CD4-positive, alpha-beta T cell (primary cell): ENCODE data around the gene KCNK1. TPM values are rescaled to one million over a fixed set of nuclear protein-coding genes. Genes with fewer than 3 reads are reported as not detected.
"Not testable (repeated sequence)": the region's sequence is repeated elsewhere in the genome, so short reads cannot be mapped to it uniquely, and the experiment has no call there.

Experiments
- ATAC-seq: fragments of 200-7000 bp; cut with Tn5 transposase; one replicate; pipeline ENCODE4 v1.10.0; 2022; ENCODE audit warnings: mild to moderate bottlenecking; ENCODE audit not compliant: poor library complexity
- CTCF ChIA-PET: fragments of 350-600 bp; sonication (Branson Sonifier 250); formaldehyde crosslinking; loops from one replicate; lab custom pipeline; 2021; ENCODE audit warnings: antibody characterized with exemption, inconsistent platforms; lab: Charles Lee
- POLR2A ChIA-PET: fragments of 350-600 bp; sonication (Branson Sonifier 250); formaldehyde crosslinking; loops from one replicate; lab custom pipeline; 2021; ENCODE audit warnings: antibody characterized with exemption, inconsistent platforms; lab: Charles Lee
- DNase-seq, 14 experiments: peaks; one replicate each; pipeline ENCODE4 v3.0.0-alpha.2; 2013 to 2020; ENCODE audit warnings: mixed read lengths in 2 of 14
- H3K27ac ChIP-seq, 2 donors: one replicate each; pipeline versions ENCODE4 v1.5.1 to v1.7.0; 2013; ENCODE audit warnings: low read length in 2 of 2, low read depth in 1 of 2, mild to moderate bottlenecking in 1 of 2
- H3K27me3 ChIP-seq, 2 experiments: 1 replicate in 1 of 2; 2 replicates in 1 of 2; pipeline versions ENCODE4 v1.6.1 to v1.7.0; 2013; ENCODE audit warnings: low read length in 2 of 2, control low read depth in 1 of 2, mild to moderate bottlenecking in 1 of 2, moderate library complexity in 1 of 2; ENCODE audit not compliant: insufficient read depth in 2 of 2, control insufficient read depth in 1 of 2
- H3K36me3 ChIP-seq: one replicate; pipeline ENCODE4 v1.6.1; 2013; ENCODE audit warnings: low read length, control low read depth; ENCODE audit not compliant: insufficient read depth
- H3K4me1 ChIP-seq: one replicate; pipeline ENCODE4 v1.6.1; 2013; ENCODE audit warnings: low read length, control low read depth; ENCODE audit not compliant: insufficient read depth
- H3K4me3 ChIP-seq: one replicate; pipeline ENCODE4 v1.5.1; 2013; ENCODE audit warnings: mild to moderate bottlenecking, low read length, moderate library complexity
- H3K9me3 ChIP-seq, 2 experiments: 1 replicate in 1 of 2; 2 replicates in 1 of 2; pipeline versions ENCODE4 v1.6.1 to v1.7.0; 2013; ENCODE audit warnings: low read length in 2 of 2, mild to moderate bottlenecking in 2 of 2, control low read depth in 1 of 2, moderate library complexity in 1 of 2; ENCODE audit not compliant: control insufficient read depth in 1 of 2, insufficient read depth in 1 of 2
- H3K27ac Mint-ChIP-seq: one replicate; pipeline ENCODE4 v1.8.0; 2020; ENCODE audit warnings: mixed read lengths
- H3K27me3 Mint-ChIP-seq: one replicate; pipeline ENCODE4 v1.8.0; 2021; ENCODE audit warnings: mixed read lengths
- H3K36me3 Mint-ChIP-seq: one replicate; pipeline ENCODE4 v1.8.0; 2021; ENCODE audit warnings: low read depth, mixed read lengths
- H3K4me1 Mint-ChIP-seq: one replicate; pipeline ENCODE4 v1.8.0; 2021; ENCODE audit warnings: low read depth, mixed read lengths
- H3K4me3 Mint-ChIP-seq: one replicate; pipeline ENCODE4 v1.8.0; 2020; ENCODE audit warnings: mild to moderate bottlenecking, mixed read lengths
- H3K9me3 Mint-ChIP-seq: one replicate; pipeline ENCODE4 v1.8.0; 2020; ENCODE audit warnings: mixed read lengths
- intact Hi-C, 2 experiments: fragments of 100-400 bp; cut with DNase I in 1 of 2; cut with micrococcal nuclease in 1 of 2; formaldehyde crosslinking; loops; one replicate each; pipeline versions ENCODE4 v1.15.1 to v1.9.0; 2023 to 2025; cut with DNase I, micrococcal nuclease
- total RNA-seq, 174 experiments: library from RNA in 2 of 174; stranded (reverse) in 2 of 174; gene quantifications; one replicate each; pipeline ENCODE4 v1.2.3 and lab custom pipeline; 2021 to 2026
- TF ChIP-seq, protein P1 (sequence below): fragments of 200-600 bp; IDR thresholded peaks from one replicate; pipeline ENCODE4 v1.8.0; 2022; ENCODE audit warnings: antibody characterized with exemption, mild to moderate bottlenecking

The KCNK1 gene
- total RNA-seq, 2 experiments from 2014 or later, result not detected

DNA sequence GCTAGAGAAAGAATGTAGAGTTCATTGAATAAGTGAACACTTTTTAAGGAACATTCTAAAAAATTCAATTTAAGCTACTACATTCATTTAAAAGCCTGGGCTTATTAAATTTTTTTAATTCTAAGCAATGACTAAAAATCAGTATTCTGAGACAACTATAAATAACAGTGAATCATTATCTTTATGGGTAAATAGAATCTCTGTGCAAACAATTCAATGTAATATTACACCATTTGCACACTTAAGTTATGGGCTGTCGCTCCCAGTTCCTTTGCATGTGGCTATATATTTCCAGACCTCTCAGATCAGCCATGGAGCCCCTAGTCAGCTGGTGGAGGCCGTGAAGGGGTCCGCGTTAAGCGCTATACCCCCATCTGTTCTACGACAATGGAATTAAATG, 65.1 kb downstream of the KCNK1 start:
- peaks cover 0 to 5% of the 10 kb centered on the region in 2 experiments for H3K27me3 ChIP-seq
- Mint-ChIP-seq H3K4me1 (no peaks in the 10 kb centered on the region), H3K9me3 (no peaks in the 10 kb centered on the region), H3K27ac (no peak overlapping the region), H3K36me3 (no peaks in the 10 kb centered on the region), H3K27me3 (peaks cover 5% of the 10 kb centered on the region), H3K4me3 (no peak overlapping the region)
- intact Hi-C loops, result no loop called here
- H3K27ac ChIP-seq, result no peak overlapping the region
- DNase-seq, result no peak
- no peaks in the 10 kb centered on the region for H3K4me1 ChIP-seq
- CTCF ChIA-PET, result no interaction called here
- TF ChIP-seq, protein P1, sequence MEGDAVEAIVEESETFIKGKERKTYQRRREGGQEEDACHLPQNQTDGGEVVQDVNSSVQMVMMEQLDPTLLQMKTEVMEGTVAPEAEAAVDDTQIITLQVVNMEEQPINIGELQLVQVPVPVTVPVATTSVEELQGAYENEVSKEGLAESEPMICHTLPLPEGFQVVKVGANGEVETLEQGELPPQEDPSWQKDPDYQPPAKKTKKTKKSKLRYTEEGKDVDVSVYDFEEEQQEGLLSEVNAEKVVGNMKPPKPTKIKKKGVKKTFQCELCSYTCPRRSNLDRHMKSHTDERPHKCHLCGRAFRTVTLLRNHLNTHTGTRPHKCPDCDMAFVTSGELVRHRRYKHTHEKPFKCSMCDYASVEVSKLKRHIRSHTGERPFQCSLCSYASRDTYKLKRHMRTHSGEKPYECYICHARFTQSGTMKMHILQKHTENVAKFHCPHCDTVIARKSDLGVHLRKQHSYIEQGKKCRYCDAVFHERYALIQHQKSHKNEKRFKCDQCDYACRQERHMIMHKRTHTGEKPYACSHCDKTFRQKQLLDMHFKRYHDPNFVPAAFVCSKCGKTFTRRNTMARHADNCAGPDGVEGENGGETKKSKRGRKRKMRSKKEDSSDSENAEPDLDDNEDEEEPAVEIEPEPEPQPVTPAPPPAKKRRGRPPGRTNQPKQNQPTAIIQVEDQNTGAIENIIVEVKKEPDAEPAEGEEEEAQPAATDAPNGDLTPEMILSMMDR, result no peak
- POLR2A ChIA-PET, result no interaction called here
- no peaks in the 10 kb centered on the region for H3K36me3 ChIP-seq
- ATAC-seq, result no peak
- no peak overlapping the region for H3K4me3 ChIP-seq
- H3K9me3 ChIP-seq, result no peaks in the 10 kb centered on the region

DNA sequence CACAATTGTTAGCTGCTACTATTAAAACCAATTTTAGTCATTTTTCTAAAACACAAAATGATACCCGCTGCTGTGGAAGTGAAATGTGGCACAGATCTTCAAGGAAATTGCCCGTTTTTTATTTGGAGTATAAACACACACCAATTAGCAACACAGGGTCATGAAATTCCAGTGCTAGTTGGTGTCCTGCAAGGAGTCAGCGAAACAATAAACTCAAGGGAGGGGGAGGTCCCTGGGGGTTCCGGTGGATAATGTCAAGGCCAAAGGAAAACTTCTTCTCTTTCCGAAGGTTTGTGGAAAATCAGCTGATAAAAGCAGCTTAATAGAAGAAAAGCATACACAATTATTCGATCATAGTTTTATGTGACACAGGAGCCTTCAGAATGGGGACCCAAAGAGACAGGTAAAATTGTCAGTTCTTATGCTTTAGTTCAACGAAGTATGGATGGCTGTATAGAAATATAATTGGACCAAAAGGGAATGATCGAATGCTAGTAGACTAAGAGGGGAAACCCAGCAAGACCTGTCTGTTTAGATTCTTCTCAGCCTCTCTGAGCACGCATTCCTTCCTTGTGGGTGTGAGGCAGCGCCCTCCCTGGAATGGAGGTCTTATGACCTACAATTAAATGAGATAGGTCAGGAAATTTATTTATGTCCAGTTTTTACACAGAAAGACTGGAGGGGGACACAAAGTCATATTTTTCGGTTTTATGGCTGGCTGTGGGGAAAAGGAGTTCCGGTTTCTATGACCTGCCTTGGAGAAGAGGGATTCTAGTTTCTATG, 65.9 kb downstream of the KCNK1 start:
- Histone ChIP-seq H3K36me3 (no peaks in the 10 kb centered on the region), H3K4me3 (no peak overlapping the region), H3K27me3 (peaks cover 0 to 5% of the 10 kb centered on the region in 2 experiments), H3K9me3 (no peaks in the 10 kb centered on the region), H3K4me1 (no peaks in the 10 kb centered on the region), H3K27ac (no peak overlapping the region)
- no peak for DNase-seq
- no peak overlapping the region for H3K4me3 Mint-ChIP-seq
- ATAC-seq, result no peak
- H3K27me3 Mint-ChIP-seq, result peaks cover 2% of the 10 kb centered on the region
- ChIA-PET POLR2A (no interaction called here), CTCF (no interaction called here)
- TF ChIP-seq, protein P1, result no peak
- H3K27ac Mint-ChIP-seq, result no peak overlapping the region
- intact Hi-C loops, result no loop called here
- H3K9me3 Mint-ChIP-seq, result no peaks in the 10 kb centered on the region
- no peaks in the 10 kb centered on the region for H3K4me1 Mint-ChIP-seq
- no peaks in the 10 kb centered on the region for H3K36me3 Mint-ChIP-seq

DNA sequence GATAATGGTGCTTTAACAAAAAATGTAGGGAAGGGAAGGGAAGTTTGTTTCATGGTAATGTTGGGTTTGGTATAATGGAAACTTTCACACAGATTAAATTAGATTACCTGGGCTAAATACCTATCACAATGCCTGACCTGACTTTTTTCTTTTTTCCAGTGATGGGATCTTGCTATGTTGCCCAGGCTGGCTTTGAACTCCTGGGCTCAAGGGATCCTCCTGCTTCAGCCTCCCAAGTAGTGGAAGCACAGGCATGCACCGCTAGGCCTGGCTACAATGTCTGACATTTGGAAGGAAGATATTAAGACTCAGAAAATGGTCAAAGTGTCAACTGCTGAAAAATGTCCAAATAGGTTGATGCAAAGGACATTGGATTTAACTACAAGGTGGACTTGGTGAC, 67.4 kb downstream of the KCNK1 start:
- H3K9me3 ChIP-seq, result no peaks in the 10 kb centered on the region
- ATAC-seq (no peak), DNase-seq (no peak)
- no peak overlapping the region for H3K4me3 Mint-ChIP-seq
- no peak overlapping the region for H3K4me3 ChIP-seq
- H3K36me3 Mint-ChIP-seq, result no peaks in the 10 kb centered on the region
- no peaks in the 10 kb centered on the region for H3K4me1 ChIP-seq
- no peak overlapping the region for H3K27ac ChIP-seq
- no peaks in the 10 kb centered on the region for H3K4me1 Mint-ChIP-seq
- TF ChIP-seq, protein P1, result no peak
- CTCF ChIA-PET, result no interaction called here
- no peak overlapping the region for H3K27ac Mint-ChIP-seq
- H3K9me3 Mint-ChIP-seq, result no peaks in the 10 kb centered on the region
- H3K36me3 ChIP-seq, result no peaks in the 10 kb centered on the region
- H3K27me3 ChIP-seq, result peaks cover 0 to 5% of the 10 kb centered on the region in 2 experiments
- H3K27me3 Mint-ChIP-seq, result no peaks in the 10 kb centered on the region
- POLR2A ChIA-PET, result no interaction called here
- intact Hi-C loops, result no loop called here

DNA sequence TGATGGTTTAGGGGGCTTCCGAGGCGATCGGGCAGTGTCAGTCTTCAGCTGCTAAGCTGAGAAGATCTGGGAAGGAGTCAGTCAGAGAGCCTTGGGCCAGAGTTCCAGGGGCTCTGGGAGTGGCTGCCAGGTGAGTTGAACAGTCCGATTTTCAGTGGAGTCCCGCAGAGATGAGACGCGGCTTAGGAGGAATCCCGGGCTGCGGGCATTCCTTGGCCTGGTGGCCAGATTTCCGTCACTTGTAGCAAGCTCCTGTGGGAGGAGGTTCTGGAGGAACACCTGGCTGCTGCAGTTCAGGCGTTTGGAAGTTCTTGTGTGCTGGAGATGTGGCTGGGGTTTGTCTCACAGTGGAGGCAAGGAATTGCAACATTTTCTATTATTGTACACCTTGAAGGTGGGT, 72.7 kb downstream of the KCNK1 start:
- peaks cover 18% of the 10 kb centered on the region for H3K27me3 Mint-ChIP-seq
- H3K36me3 ChIP-seq, POLR2A ChIA-PET, H3K27me3 ChIP-seq, H3K4me3 Mint-ChIP-seq, H3K36me3 Mint-ChIP-seq, H3K4me3 ChIP-seq, H3K9me3 Mint-ChIP-seq, intact Hi-C loops, CTCF ChIA-PET, H3K27ac ChIP-seq, H3K9me3 ChIP-seq, H3K27ac Mint-ChIP-seq, DNase-seq, ATAC-seq, H3K4me1 ChIP-seq, H3K4me1 Mint-ChIP-seq: not testable (repeated sequence)
